Embryonic facial prominence (tissue), 1 donor: ENCODE data around the gene LCE1E.

Source experiments
- DNase-seq: peaks from one replicate; pipeline ENCODE4 v3.0.0-alpha.2; 2016; ENCODE audit errors: extremely low spot score

Gene LCE1E, protein sequence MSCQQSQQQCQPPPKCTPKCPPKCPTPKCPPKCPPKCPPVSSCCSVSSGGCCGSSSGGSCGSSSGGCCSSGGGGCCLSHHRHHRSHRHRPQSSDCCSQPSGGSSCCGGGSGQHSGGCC

DNA sequence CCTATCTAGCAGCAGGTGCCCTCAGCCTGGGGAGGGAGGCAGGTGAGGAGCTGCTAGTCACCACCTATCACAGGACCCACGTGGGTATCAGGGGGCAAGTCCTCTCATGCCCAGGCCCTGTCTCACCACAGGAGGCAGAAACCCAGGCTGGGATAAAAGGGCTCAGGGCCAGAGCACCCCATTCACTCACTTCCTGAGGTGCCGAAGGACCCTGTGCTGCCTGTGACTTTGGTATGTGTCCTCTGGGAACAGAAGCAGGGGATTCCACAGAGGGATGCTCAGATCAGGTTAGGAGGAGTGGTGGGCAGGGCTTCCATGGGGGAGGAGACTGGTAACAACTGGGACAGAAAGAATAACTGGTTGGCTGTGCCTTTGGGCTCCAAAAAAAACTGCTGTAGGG, at the start of gene LCE1E:
LCE1E (plus strand) TSS at position 181 of the 400 bp plus-strand sequence. CDS start 1,043 bp downstream, outside the sequence.
- no peak for DNase-seq

DNA sequence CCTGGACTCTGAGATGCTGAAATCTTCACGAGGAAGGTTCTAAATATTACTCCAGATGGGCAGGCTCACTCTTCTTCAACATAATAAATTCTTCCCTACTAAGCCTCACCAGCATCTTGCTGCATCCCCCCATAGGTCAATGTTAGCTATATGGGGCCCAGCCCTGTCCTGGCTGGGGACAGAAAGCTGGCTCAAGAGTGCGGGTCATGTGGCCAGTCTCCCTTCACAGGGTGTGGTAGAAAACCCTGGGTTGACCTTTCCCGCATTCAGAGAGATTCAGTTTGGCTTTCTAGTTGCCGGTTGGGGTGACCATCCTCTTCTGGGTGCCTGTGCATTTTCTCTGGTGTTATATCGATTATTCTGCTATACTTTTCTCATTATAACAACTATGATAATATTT, 48.1 kb upstream of the LCE1E start:
- no peak for DNase-seq

DNA sequence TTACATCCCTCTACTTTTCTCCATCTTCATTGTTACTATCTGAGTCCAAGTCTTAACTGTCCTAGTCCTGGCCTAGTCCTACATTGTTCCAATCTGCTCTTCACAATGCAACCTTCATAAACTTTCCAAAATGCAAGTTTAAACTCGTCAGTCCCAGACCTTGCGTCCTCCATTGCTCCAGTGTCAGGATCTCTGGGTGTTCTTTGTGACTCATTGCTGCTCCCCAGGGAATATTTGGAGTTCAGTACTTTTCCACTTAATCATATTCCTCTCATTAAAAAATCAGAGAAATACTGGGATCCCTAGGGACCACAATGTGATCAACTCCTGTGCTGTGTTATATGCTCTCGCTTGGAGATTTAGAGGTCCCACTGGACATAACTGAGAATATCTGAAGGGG, 46.2 kb upstream of the LCE1E start:
- DNase-seq = no peak

DNA sequence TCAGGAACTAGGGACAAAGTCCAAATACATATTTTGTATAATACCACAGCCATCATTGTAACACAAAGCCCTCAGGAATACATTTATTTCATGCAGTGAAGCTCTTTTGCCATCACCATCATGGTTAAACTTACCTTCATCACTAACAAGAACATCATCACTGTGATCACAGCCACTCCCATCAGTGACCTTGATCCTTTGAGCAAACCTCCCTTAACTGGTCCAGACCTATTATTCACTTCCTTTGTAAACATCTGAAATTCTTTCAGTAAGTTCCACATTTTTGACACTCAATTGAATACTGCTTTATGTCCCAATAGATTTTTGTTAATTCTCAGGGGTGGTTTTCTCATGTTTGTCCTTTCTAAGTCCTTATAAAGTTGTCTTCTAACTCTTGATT, 44.4 kb upstream of the LCE1E start:
- DNase-seq = no peak

DNA sequence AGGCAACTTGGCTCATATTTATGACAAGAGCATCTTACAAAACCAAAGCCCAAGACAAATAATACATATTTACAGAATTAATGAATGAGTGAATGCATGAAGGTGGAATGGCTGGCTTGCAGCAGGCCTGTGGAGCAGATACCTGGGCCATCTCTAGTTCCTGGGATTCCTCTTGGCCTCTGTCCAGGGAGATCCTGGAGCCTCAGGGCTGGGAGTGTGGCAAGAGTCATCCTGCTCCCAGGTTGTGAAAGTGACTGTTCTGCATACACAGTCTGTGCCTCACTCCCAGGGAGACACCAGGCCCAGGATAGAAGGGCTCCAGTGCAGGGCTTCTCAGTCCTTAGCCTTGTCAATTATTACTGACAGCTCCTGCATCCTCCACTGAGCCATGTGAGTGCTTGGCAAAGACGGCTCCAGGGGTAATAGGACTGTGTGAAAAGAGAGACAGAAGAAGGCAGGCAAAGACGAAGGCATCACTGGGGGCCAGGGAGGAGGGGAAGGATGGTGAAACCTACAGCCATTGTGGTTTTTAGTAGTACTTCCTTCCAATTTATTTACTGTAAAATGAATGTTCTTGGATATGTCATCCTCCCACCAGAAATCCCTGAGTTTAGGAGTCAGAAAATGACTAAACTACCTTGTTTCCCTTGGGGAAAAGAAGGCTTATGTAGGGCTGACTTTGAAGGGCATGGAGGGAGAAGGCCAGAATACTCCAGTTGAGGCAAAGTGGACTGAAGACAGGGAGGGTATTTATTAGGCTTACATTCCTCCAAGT, 42.5 kb upstream of the LCE1E start:
- DNase-seq = no peak

DNA sequence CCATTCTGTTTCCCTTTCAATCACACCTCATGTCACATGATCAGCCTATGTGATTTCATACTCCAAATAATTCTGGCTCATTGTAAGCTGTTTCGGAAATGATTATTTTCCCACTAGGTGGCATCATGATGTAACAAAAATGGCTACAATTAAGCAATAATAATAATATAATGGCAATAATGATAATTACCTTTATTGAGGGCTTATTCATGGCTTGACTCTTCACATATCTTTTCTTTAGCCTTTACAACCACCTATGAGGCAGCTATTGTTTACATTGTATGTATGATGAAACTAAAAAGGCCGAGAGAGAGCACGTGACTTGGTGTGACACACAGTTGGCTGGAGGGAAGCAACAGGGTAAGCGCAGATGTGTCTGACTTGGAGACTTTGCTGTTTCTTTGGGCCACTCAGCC, 40.8 kb upstream of the LCE1E start:
- no peak for DNase-seq

DNA sequence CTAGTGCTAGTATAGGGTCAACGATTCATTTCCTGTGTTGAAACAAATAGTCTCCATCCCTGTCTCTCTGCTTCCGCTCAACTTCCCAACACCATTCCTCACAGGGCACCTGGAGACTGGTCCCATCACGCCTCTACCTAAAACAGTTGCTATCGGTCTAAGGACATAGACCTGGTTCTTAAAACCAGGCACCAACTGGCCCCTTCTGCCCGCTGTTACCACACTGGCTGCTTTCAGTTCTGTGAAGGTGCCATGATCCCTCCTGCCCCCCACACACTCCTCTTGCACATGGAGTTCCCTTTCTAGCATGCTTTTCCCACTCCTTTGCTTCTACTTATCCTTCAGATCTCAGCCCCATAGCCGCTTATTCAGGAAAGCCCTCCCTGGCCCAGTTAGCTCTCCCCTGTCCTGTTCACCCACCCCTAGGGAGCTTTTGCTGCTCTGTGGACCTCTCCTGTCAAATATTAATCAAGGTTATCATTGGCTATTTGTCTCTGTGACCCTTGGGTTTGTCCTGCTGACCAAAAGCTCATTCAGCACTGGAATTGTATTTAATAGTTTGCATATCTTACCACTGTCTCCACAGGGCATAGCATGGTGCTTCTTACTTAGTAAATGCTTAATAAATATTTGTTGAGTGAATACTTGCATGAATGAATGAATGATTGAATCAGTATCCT, 40.2 kb upstream of the LCE1E start:
- no peak for DNase-seq

DNA sequence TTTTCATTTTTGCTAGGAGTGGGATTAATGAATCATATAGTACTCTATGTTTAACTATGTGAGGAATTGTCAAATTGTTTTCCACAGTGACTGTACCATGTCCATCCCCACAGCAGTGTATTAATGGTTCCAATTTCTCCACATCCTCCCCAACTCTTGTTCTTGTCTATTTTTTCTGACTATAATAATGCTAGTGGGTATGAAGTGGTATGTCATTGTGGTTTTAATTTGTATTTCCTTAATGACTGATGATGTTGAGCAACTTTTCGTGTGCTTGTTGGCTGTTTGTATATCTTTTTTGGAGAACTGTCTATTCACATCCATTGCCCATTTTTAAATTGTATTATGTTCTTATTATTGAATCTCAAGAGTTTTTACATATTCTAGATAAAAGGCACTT, 38.2 kb upstream of the LCE1E start:
- no peak for DNase-seq

DNA sequence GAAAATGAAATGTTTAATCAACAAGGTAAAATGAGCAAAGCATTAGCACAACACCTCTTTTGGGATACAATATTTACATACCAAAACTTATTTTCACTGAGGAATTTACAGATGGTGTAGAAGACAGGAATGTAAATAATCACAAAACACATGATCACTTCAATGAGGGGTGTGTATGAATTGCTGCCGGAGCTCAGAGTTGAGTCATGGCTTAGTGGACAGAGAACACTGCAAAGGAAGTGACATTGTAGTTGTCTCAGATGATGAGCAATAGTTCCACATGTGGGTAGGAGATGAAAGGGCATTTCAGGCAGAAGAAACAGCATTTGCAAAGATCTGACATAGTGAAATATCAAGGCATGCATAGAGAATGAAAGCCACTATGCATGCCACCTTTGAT, 33.8 kb upstream of the LCE1E start:
- no peak for DNase-seq

DNA sequence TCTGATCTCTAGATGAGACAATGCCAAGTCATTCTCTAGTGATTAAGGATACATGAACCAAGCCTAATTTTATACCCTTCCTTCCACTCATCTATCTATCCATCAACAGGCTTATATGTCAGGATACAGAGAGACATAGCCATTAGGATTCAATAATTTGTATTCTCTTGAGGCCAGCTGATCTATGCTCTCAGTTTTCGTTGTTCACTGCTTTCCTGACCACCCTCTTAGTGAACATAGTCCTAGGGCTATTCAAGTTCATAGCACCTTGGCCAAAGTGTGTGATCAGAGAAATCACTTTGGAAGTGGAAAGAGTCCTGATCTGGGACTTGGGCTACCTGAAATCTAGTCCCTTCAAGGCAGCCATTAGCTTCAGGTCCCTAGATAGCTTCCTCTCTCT, 32.5 kb upstream of the LCE1E start:
- DNase-seq = no peak

DNA sequence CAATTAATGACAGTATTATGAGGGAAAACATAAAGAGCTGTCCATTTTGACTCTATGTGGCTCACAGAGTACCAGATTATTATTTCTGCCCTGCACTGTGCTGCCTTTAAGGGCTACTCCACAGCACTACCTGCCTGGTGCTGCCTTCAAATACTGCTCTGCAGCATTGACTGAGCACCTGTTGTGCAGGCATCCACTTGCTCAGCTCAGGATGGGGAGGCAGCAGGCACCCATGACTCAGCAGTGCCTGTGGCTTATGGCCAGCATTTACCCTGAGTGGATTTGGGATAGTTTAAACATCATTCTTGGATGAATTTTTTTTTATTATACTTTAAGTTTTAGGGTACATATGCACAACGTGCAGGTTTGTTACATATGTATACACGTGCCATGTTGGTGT, 29.2 kb upstream of the LCE1E start:
- no peak for DNase-seq

DNA sequence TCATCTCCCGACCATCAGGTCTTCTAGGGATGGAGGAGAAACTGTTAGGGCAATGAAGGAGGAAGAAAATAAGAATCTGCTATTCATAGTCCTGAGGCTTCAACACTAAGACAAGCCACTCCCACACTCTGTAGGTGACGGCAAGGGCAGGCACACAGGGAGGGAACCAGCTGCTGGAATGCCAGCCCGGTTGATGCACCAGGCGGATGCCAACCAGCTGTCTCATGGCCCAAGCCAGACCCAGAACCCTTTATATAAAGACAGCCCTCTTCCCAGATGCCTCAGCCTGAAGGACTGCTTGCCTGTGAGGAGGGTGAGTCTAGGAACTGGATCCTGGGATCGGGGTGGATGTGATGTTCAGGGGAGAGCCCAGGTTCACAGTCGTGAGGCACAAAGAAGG, 28.3 kb upstream of the LCE1E start, which contains the start of gene KPRP:
KPRP (plus strand) TSS at position 279 of the 400 bp plus-strand sequence. CDS start 1,564 bp downstream, outside the sequence.
- no peak for DNase-seq

DNA sequence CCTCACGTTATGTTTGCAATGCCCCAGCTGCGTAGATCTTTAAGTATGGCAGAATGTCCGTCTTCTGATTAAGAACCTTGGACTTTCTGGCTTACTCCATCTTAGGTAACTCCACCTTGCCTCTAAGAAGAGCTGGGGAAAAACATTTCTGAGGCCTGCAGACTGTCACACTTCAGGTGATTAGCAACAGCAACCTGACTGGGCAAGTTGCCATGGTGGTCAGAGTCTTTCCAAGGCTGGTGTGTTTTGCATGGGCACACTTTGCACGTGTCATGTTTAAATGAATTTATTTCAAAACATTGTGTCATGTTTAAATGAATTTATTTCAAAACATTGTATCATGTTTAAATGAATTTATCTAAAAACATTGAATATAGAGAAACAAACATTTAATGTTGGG, 27.4 kb upstream of the LCE1E start:
- DNase-seq = no peak

DNA sequence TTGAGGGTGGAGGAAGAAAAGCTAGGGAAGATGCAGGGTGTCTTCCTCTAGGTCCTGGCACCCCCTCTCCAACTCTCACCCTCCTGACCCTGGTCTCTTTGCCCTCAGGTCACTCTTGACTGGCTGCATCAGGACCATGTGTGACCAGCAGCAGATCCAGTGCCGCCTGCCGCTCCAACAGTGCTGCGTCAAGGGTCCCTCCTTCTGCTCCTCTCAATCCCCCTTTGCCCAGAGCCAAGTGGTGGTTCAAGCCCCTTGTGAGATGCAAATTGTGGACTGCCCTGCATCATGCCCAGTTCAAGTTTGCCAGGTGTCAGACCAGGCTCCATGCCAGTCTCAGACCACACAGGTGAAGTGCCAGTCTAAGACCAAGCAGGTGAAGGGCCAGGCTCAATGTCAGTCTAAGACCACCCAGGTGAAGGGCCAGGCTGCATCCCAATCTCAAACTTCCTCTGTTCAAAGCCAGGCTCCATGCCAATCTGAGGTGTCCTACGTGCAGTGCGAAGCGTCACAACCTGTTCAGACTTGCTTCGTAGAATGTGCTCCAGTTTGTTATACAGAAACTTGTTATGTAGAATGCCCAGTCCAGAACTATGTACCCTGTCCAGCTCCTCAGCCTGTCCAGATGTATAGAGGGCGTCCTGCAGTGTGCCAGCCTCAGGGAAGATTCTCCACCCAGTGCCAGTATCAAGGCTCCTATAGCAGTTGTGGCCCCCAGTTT, 26.4 kb upstream of the LCE1E start:
- no peak for DNase-seq

DNA sequence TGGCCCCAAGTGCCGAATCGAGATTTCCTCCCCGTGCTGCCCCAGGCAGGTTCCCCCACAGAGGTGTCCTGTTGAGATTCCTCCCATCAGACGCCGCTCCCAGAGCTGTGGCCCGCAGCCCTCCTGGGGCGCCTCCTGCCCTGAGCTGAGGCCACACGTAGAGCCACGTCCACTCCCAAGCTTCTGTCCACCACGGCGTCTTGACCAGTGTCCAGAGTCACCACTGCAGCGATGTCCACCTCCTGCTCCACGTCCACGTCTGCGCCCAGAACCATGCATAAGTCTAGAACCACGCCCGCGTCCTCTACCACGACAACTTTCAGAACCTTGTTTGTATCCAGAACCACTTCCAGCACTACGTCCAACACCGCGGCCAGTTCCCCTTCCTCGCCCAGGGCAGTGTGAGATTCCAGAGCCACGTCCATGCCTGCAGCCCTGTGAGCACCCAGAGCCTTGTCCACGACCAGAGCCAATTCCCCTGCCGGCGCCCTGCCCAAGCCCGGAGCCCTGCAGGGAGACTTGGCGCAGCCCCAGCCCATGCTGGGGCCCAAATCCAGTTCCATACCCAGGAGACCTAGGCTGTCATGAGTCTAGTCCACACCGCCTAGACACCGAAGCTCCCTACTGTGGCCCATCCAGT, 25.4 kb upstream of the LCE1E start:
- no peak for DNase-seq

DNA sequence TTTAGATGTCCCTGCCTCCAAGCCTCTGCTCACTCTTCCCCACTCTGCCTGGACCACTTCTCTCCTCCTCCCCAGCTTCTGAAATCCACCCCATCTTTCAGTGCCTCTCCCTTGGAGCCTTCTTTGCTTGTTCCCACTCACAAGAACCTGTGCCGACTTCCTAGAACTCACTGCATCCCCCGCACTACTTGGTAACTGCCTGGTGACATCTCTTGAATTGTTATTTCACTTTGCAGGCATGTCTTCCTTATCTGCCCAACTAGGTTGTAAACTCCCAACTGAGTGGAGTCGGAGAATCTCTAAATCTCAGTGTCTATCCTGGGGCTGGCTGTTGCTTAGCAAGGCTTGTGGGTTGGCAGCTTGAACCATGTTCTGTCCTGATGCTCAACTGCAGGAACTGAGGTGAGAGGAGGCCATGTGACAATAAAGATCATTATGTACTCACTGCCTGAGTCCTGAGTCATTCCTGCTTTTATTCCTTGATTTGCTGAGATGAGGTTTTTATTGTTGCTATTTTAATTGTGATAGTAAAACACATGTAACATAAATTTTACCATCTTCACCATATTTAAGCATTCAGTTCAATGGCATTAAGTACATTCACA, 24.3 kb upstream of the LCE1E start:
- DNase-seq = no peak

DNA sequence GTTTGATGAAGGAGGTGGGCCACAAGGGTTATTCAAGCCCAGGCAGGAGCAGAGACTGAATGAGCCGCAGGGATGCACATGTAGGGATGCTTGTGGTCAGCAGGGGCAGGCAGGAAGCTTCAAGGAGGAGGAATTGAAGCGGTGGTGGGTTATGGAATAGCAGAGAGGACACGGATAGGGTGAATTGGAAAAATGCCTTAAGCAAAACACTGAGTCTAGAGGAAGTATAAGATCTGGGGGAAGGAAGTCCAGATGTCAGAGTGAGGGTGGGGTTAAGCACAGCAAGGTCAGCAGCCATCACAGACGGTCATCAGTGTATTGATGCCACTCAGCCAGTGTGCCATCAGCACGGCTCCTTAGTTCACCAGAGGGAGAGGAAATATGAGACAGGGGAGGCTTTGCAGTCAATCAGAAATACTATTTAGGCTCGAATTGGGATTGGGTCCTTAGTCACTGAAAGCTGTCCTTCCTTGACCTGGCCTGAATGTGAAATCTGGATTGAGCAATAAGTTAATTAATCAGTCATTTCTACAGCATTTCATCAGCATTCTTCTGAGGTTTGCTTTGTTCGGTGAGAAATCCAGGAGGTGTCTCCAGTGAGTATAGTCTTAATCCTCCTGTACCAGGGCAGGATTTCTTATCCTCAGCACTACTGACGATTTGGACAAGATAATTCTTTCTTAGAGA, 17.1 kb upstream of the LCE1E start:
- DNase-seq = no peak

DNA sequence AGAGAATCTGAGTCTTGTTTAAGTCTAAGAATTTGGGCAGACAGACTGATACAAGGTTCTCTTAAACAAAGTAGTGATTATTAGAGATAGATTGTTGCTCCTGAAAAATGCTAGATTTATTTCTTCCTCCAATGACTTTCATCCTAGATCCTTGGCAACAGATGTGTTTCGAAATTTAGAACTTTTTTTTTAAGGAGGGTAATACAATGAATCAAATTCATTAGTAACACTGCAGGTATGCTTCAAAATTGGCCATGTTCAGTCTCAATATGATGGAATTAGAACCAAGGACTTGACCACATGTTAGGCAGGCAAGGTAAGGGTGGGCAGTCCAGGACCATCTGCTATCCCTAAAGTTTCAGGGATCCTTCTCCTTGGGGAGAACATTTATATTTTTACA, 15.6 kb upstream of the LCE1E start:
- no peak for DNase-seq

DNA sequence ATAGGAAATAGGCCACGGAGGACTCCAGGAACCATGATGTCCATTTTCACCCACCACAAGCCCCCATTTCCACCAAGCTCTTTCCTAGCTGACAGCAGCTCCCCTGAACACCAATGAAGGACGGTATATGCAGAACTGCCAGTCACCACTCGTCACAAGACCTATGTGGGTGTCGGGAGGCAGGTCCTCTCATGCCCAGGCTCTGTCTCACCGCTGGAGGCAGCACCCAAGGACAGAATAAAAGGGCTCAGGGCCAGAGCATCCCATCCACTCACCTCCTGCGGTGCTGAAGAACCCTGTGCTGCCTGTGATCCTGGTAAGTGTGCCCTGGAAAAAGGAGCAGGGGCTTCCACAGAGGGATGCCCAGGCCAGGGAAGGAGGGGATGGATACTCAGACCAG, 11.2 kb upstream of the LCE1E start, which contains the start of gene LCE1F:
LCE1F (plus strand) TSS at position 266 of the 400 bp plus-strand sequence. CDS start 1,232 bp downstream, outside the sequence.
- DNase-seq = no peak

DNA sequence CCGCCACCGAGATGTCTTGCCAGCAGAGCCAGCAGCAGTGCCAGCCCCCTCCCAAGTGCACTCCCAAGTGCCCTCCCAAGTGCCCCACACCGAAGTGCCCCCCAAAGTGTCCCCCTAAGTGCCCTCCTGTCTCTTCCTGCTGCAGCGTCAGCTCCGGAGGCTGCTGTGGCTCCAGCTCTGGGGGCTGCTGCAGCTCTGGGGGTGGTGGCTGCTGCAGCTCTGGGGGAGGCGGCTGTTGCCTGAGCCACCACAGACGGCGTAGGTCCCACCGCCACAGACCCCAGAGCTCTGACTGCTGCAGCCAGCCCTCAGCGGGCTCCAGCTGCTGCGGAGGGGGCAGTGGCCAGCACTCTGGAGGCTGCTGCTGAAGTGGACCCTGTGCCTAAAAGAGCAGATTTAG, 9.7 kb upstream of the LCE1E start:
- no peak for DNase-seq
